A172 (cell line): Measurements from ENCODE around the gene ASTN2. TPM values are rescaled to one million over a fixed set of nuclear protein-coding genes. Genes with fewer than 3 reads are reported as not detected.

ENCODE experiments used
- DNase-seq: peaks from one replicate; pipeline ENCODE4 v3.0.0-alpha.2; 2015; ENCODE audit warnings: low spot score
- total RNA-seq: library from RNA; depleted of rRNA; stranded (reverse); fragments of >200 nt; shearing (Covaris generic); gene quantifications from 2 replicates; pipeline ENCODE4 v1.2.3, GENCODE V29; 2014

Gene ASTN2
- total RNA-seq, 1 experiment from 2014 or later, result 8.5 TPM

DNA sequence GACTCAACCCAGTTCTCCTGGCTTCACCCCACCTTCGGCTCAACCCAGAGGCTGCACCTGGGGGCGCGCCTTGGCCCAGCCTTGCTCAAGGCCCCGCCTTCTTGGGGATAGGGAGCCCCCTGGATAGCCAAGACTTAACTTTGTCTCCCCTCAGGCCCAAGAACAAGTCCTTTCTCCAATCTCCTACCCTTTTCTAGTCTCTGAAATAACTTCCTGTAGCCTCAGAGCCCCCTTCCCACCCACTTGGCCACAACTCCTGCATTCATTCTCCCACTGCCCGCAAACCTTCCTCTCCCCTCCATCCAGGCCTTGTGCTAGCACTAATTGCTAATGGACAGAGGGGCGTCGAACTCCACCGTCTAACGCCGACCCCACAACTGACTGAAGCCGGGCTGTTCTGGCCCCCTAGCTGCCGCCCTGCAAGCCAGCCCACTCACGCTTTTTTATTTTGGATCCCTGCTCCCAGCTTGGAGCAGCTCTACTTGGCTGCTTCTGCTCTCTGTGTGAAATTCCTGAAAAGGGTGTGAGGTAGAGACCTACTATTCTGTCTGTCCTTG lies 579 bp upstream of the ASTN2 start:
- DNase-seq, result no peak

GRCh38 chr9:117414220-117414905 lies 494 bp downstream of the ASTN2 start:
- DNase-seq, result no peak

DNA sequence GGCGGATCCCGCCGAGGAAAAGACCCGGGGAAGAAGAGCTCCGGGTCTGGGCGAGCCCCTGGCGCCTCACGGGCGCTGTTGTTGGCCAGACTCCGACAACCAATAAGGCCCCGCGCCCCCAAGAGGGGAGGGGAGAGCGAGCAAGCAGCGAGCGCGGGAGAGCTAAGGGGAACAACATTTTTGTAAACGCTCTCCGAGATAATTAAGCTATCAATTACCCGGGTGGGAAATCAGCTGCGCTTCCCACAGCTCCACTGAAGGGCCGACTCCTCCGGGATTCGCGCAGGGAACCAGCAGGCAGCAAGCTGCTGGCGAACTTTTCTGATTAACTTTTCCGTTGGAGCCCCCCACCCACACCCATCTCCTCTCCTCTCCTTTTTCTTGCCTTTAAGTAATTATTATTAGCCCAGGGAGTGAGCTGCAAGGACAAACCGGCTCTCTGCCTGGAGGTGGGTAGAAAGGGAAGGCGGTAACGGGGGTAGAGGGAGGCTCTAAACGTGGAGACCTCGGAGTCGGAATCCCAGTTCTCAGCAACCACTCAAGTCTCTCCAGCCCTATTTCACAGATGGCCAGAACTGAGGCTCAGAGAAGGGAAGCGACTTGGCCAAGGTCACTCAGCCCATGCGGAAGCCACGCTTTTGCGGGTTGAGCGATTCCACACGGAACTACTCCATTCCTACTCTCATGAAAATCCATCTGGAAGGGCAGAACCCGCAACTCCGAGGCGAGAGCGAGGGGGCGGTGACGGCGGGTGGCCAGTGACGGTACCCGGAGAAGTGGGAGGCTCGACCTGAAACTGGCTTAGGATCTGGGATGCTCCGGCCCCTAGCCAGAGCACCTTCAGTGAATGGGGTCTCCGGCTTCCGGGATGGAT lies 1.3 kb downstream of the ASTN2 start:
- DNase-seq, result no peak

GRCh38 chr9:117412841-117413240 lies 2.0 kb downstream of the ASTN2 start:
- DNase-seq, result no peak

DNA sequence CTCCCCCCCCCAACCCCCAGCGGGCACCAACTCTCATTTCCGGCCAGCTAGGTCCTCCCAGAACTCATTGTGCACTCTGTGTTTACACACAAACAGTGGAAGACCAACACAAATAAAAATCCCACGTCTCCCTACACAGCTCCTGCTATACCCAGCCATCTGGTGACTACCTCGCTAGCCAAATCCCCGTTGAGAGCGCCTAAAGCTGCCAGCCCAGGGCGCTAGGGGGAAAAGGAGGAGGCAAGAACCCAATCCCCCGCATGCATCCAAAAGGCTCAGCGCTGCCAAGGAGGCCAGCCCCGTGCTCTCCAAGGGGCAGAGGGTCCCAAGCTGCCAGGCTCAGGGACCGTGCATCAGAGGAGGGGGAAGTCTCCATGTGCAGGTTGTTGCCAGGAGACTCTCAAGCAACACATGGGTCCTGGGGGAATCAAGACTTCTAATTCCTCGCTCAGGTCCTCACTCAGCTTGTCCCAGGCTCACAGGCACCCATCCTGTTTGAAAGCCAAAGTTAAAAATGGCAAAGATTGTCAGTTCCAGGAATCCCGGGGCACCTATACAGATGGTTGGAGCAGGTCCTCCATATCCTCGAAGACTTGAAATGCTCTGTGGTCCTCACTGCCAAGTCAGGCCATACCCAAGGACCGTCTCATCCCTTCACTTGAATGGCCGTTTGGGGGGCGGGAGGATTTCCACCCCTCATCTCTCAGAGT lies 2.7 kb downstream of the ASTN2 start:
- DNase-seq, result no peak

DNA sequence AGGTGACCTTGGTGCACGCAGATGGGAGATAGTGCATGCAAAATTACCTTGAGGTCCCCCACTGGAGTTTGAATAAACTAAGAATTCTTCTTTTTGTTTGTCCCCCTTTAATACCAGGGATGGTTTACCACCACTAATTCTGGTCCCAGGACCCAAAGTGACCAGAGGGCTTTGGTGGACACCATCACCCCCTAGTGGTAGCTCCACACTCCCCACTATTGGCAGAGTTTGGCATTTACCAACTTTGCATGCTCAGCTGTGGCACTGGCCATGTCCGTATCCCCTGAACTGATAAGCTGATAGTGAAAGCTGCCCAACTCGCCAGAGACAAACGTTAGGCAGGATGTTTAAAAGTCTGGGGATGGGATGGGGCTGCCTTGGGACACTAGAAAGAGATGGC lies 3.3 kb downstream of the ASTN2 start:
- DNase-seq, result no peak

DNA sequence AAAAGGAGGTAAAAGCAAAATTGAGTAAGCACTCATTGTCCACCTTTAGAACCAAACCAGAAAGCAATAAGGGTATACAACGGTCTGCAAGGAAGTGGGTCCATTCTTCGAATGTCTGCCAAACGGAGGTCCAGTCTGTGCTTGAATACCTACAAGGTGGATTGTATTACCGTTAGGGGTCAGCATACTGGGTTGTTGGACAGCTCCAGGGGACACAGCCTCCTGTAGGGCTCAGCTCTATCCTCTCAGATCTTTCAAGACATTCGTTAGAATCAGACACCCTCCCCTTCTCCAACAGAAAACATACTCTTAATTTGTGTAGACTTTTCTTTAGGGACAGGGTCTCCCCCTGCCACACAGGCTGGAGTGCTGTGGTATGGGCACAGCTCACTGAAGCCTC lies 5.5 kb downstream of the ASTN2 start:
- DNase-seq, result no peak

- DNase-seq, result no peak
These were observed 7.3 kb downstream of the ASTN2 start for GRCh38 chr9:117407436-117408022.

DNA sequence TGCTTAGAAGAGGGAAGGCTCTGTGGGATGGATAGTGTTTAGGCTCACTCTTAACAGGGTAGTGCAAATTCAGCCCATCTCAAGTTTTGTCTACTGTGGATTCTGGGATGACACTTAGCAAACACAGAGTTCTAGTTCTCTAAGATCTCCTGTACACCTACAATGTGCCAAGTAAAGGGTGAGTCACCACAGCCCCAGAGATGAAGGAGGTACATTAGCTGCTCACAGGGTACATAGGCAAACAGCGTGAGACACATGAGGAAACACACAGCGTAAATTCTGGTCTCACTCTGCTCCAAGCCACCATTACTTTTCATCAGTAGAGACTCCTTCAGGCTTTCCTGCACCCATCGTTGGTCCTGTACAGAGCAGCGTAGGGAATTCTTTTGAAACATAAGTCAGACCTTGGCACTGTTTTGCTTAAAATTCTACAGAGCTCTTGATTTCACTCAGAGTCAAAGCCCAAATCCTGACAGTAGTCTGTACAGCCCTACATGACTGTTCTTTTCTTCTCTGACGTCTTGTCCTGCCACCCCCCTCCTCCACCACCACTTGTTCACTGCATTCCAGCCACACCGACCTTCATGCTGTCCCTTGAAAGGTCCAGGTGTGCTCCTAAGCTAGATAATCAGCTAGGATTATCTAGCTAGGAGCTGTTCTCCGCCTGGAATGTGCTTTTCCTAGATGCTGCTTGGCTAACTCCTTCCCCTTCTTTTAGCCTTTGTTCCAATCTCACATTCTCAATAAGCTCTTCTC lies 8.7 kb downstream of the ASTN2 start:
- DNase-seq, result no peak

GRCh38 chr9:117403848-117404247 lies 11.0 kb downstream of the ASTN2 start:
- DNase-seq, result no peak

GRCh38 chr9:117403403-117403811 lies 11.4 kb downstream of the ASTN2 start:
- no peak for DNase-seq

GRCh38 chr9:117400171-117400570 lies 14.7 kb downstream of the ASTN2 start:
- no peak for DNase-seq

- no peak for DNase-seq
These were observed 19.7 kb downstream of the ASTN2 start for GRCh38 chr9:117395151-117395650.

DNA sequence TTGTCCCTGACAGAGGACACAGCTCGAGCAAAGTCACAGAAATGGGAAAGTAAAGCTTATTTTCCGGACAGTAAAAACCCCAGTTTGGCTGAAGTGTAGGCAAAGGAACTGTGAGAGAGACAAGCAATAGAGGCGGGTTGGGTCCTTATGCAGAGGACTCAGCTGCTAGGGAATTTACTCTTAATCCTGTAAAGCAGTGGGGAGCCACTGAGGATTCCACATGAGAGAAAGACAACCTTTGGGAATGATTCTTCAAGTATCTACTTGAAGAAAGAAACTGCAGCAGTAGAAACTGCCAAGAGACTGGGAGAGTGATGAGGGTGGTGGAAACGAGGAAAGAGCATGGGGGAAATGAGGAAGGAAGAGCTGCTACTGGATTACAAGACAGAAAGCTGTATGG lies 20.2 kb downstream of the ASTN2 start:
- DNase-seq, result no peak

DNA sequence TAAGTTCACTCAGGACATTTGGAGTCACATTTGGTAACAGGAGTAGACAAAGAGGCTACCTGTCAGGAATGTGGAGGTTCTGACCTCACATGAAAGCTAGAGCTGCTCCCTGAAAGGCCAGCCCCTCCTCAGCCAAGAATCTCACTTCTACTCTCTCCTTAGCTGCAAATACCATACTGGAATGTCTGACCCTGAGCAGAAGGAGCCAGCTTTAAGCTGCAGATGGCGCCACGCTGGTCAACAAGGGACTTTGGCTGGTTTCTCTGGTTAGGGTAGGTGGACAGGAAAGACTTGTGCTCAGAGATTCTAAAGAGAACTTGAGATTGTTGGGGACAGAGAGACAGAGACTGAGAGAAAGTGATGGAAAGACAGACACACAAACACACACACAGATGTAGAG lies 21.9 kb downstream of the ASTN2 start:
- no peak for DNase-seq

GRCh38 chr9:117387422-117387821 lies 27.4 kb downstream of the ASTN2 start:
- no peak for DNase-seq

DNA sequence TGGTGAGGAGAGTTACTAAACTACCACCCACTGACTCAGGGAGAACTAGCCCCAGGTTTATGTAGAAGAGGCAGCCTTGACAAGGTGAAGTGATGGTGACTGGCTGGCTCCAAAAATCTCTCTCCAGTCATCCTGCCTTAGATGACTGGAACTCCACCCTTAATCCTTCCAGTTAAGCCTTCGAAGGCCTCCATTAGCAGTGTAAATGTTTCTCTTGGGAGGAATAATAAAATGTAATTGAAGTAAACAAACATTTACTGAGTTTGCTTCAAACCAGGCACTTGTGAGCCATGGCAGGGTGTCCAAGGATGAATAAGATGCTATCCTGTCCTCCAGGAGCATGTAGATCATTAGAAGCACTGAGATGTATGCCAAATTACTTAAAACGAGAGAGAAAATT lies 35.5 kb downstream of the ASTN2 start:
- DNase-seq, result no peak

DNA sequence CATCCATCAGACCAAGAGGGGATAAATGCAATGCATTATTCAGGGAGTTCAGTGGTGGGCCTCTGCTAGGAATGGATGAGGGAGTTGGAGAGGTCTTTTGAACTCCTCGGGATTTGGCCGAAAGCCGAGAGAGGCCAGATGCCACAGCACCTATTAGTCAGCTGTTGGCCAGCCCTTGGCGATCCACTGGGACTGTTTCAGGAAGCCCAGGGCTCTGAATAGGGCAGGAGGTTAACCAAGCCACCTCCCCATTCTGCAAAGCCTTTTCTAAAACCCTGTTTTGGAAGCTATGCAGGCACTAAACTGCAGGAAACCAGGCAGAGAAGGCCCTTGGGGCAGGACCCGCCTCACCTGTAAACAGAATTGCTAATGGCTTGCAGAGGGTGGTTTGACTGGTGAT lies 37.8 kb downstream of the ASTN2 start:
- no peak for DNase-seq

- DNase-seq, result no peak
These were observed 38.9 kb downstream of the ASTN2 start for GRCh38 chr9:117375956-117376355.

GRCh38 chr9:117374076-117374725 lies 40.7 kb downstream of the ASTN2 start:
- no peak for DNase-seq
